ENCODE results near the gene CD84. TPM values are rescaled to one million over a fixed set of nuclear protein-coding genes. Genes with fewer than 3 reads are reported as not detected.

The CD84 gene
- total and polyA plus RNA-seq, 4 donors, result 1.9 to 18.8 (median 10.7) TPM

GRCh38 chr1:160580221-160580812 lies 1.0 kb upstream of the CD84 start:
- TF ChIP-seq CTCF (IDR thresholded peaks at IDR 0.05; ENCODE audit: control extremely low read depth, extremely low read depth), result no peak
- Histone ChIP-seq H3K27ac (ENCODE audit: low read depth in 1 of 2, low read length in 1 of 2) (no peak overlapping the region), H3K27me3 (ENCODE audit: control insufficient read depth in 3 of 3, insufficient read depth in 3 of 3, low read length in 2 of 3) (no peaks in the 10 kb centered on the region), H3K9me3 (ENCODE audit: control insufficient read depth in 4 of 4, insufficient read depth in 3 of 4, low read length in 3 of 4) (no peaks in the 10 kb centered on the region), H3K9ac (ENCODE audit: insufficient read depth in 1 of 2, low read length in 2 of 2) (no peak overlapping the region), H3K4me1 (ENCODE audit: control insufficient read depth in 5 of 5, insufficient read depth in 5 of 5, low read length in 5 of 5) (no peaks in the 10 kb centered on the region), H3K36me3 (ENCODE audit: control insufficient read depth in 4 of 4, insufficient read depth in 4 of 4, low read length in 4 of 4) (no peaks in the 10 kb centered on the region), H3K4me3 (no peak overlapping the region)
- no peak for DNase-seq
- 62 to 66% methylated on average over 1 of the region's 1 CpG for WGBS, 2 donors
- no peak for ATAC-seq (ENCODE audit: insufficient read depth, low FRiP score)

- TF ChIP-seq CTCF (IDR thresholded peaks at IDR 0.05; ENCODE audit: control extremely low read depth, extremely low read depth), result no peak
- Histone ChIP-seq H3K27ac (ENCODE audit: low read depth in 1 of 2, low read length in 1 of 2) (no peak overlapping the region), H3K9ac (ENCODE audit: insufficient read depth in 1 of 2, low read length in 2 of 2) (no peak overlapping the region)
These were observed 638 bp downstream of the CD84 start for GRCh38 chr1:160578525-160579191.

GRCh38 chr1:160578175-160578524 lies 1.1 kb downstream of the CD84 start:
- 62 to 80% methylated on average over 3 of the region's 3 CpGs for WGBS, 2 donors

More at GRCh38 chr1:160578525-160579191, 638 bp downstream of the CD84 start:
- ATAC-seq (ENCODE audit: insufficient read depth, low FRiP score) (no peak), DNase-seq (no peak)
- Histone ChIP-seq H3K4me3 (no peak overlapping the region), H3K9me3 (ENCODE audit: control insufficient read depth in 4 of 4, insufficient read depth in 3 of 4, low read length in 3 of 4) (no peaks in the 10 kb centered on the region), H3K4me1 (ENCODE audit: control insufficient read depth in 5 of 5, insufficient read depth in 5 of 5, low read length in 5 of 5) (no peaks in the 10 kb centered on the region), H3K27me3 (ENCODE audit: control insufficient read depth in 3 of 3, insufficient read depth in 3 of 3, low read length in 2 of 3) (no peaks in the 10 kb centered on the region), H3K36me3 (ENCODE audit: control insufficient read depth in 4 of 4, insufficient read depth in 4 of 4, low read length in 4 of 4) (no peaks in the 10 kb centered on the region)
- WGBS, 2 donors, result 24 to 26% methylated on average over 3 of the region's 3 CpGs

More at GRCh38 chr1:160578175-160578524, 1.1 kb downstream of the CD84 start:
- H3K27ac ChIP-seq (ENCODE audit: low read depth in 1 of 2, low read length in 1 of 2), result no peak overlapping the region
- H3K9ac ChIP-seq (ENCODE audit: insufficient read depth in 1 of 2, low read length in 2 of 2), result no peak overlapping the region
- peaks cover 0 to 3% (median 3%) of the 10 kb centered on the region in 3 donors for H3K27me3 ChIP-seq (ENCODE audit: control insufficient read depth in 3 of 3, insufficient read depth in 3 of 3, low read length in 2 of 3)
- H3K36me3 ChIP-seq (ENCODE audit: control insufficient read depth in 4 of 4, insufficient read depth in 4 of 4, low read length in 4 of 4), result no peaks in the 10 kb centered on the region
- ATAC-seq (ENCODE audit: insufficient read depth, low FRiP score) (no peak), DNase-seq (no peak)
- H3K9me3 ChIP-seq (ENCODE audit: control insufficient read depth in 4 of 4, insufficient read depth in 3 of 4, low read length in 3 of 4), result no peaks in the 10 kb centered on the region
- no peak overlapping the region for H3K4me3 ChIP-seq
- TF ChIP-seq CTCF (IDR thresholded peaks at IDR 0.05; ENCODE audit: control extremely low read depth, extremely low read depth), result no peak
- H3K4me1 ChIP-seq (ENCODE audit: control insufficient read depth in 5 of 5, insufficient read depth in 5 of 5, low read length in 5 of 5), result no peaks in the 10 kb centered on the region
